HepG2 (cell line): ENCODE data around the gene CALML6. TPM values are rescaled to one million over a fixed set of nuclear protein-coding genes. Genes with fewer than 3 reads are reported as not detected.

Source experiments
- AHR ChIP-seq: IDR thresholded peaks from 2 replicates; pipeline ENCODE4 v1.6.1; 2018; ENCODE audit warnings: missing genetic modification reagents, missing compliant biosample characterization
- EEA1 ChIP-seq: sonication (generic); formaldehyde crosslinking; IDR thresholded peaks from 2 replicates; pipeline ENCODE4 v1.5.1; 2020; ENCODE audit warnings: mild to moderate bottlenecking, missing genetic modification reagents, borderline replicate concordance
- GLI4 ChIP-seq: sonication (generic); formaldehyde crosslinking; IDR thresholded peaks from 2 replicates; pipeline ENCODE4 v1.5.1; 2020; ENCODE audit warnings: missing genetic modification reagents, mild to moderate bottlenecking, moderate library complexity, borderline replicate concordance
- HNF4A ChIP-seq: sonication (generic); formaldehyde crosslinking; IDR thresholded peaks from 2 replicates; pipeline ENCODE4 v1.4.0; 2020; ENCODE audit warnings: missing genetic modification reagents
- IRF2 ChIP-seq: IDR thresholded peaks from 2 replicates; pipeline ENCODE4 v1.6.1; 2018; ENCODE audit warnings: missing genetic modification reagents, missing compliant biosample characterization
- LCORL ChIP-seq, 2 experiments: fragments of 450-650 bp in 1 of 2; sonication (generic) in 1 of 2; formaldehyde crosslinking in 1 of 2; IDR thresholded peaks; 2 replicates each; pipeline versions ENCODE4 v1.5.0 to v1.6.1; 2017 to 2020; ENCODE audit warnings: antibody characterized with exemption in 1 of 2, missing genetic modification reagents in 1 of 2
- POLR2AphosphoS2 ChIP-seq: IDR thresholded peaks from 2 replicates; pipeline ENCODE4 v1.6.1; 2011; ENCODE audit warnings: low read depth, low read length, improper control_type of control experiment
- SMARCC2 ChIP-seq: fragments of 450-650 bp; IDR thresholded peaks from 2 replicates; pipeline ENCODE4 v1.6.1; 2017; ENCODE audit warnings: antibody characterized with exemption, mild to moderate bottlenecking
- TARDBP ChIP-seq: sonication (generic); formaldehyde crosslinking; IDR thresholded peaks from 2 replicates; pipeline ENCODE4 v1.8.0; 2022; ENCODE audit warnings: mild to moderate bottlenecking, missing genetic modification reagents
- ZBTB26 ChIP-seq: IDR thresholded peaks from 2 replicates; pipeline ENCODE4 v1.6.1; 2016; ENCODE audit warnings: missing compliant biosample characterization, missing genetic modification reagents, borderline replicate concordance
- ZNF101 ChIP-seq: sonication (generic); formaldehyde crosslinking; IDR thresholded peaks from 2 replicates; pipeline ENCODE4 v1.4.0; 2020; ENCODE audit warnings: mild to moderate bottlenecking, low read depth, missing genetic modification reagents, borderline replicate concordance
- ZNF230 ChIP-seq: sonication (generic); formaldehyde crosslinking; IDR thresholded peaks from 2 replicates; pipeline ENCODE4 v1.4.0; 2020; ENCODE audit warnings: mild to moderate bottlenecking, missing genetic modification reagents
- ZNF251 ChIP-seq: sonication (generic); formaldehyde crosslinking; IDR thresholded peaks from 2 replicates; pipeline ENCODE4 v1.9.0; 2021; ENCODE audit warnings: mild to moderate bottlenecking, missing genetic modification reagents
- ZNF557 ChIP-seq: sonication (generic); formaldehyde crosslinking; IDR thresholded peaks from 2 replicates; pipeline ENCODE4 v1.4.0; 2020; ENCODE audit warnings: missing genetic modification reagents
- ZNF678 ChIP-seq: sonication (generic); formaldehyde crosslinking; IDR thresholded peaks from 2 replicates; pipeline ENCODE4 v1.4.0; 2020; ENCODE audit warnings: mild to moderate bottlenecking, missing genetic modification reagents
- ZNF788 ChIP-seq: sonication (generic); formaldehyde crosslinking; IDR thresholded peaks from 2 replicates; pipeline ENCODE4 v1.5.0; 2020; ENCODE audit warnings: mild to moderate bottlenecking, missing genetic modification reagents, borderline replicate concordance
- ZNF878 ChIP-seq: sonication (generic); formaldehyde crosslinking; IDR thresholded peaks from 2 replicates; pipeline ENCODE4 v1.8.1; 2023; ENCODE audit warnings: mild to moderate bottlenecking, missing genetic modification reagents, moderate library complexity
- ZNF883 ChIP-seq: sonication (generic); formaldehyde crosslinking; IDR thresholded peaks from 2 replicates; pipeline ENCODE4 v1.5.1; 2020; ENCODE audit warnings: mild to moderate bottlenecking, missing genetic modification reagents; ENCODE audit errors: not compliant biosample characterization
- ZSCAN25 ChIP-seq: sonication (generic); formaldehyde crosslinking; IDR thresholded peaks from 2 replicates; pipeline ENCODE4 v1.8.0; 2022; ENCODE audit warnings: mild to moderate bottlenecking, missing genetic modification reagents
- polyA plus RNA-seq, 8 experiments: library from polyadenylated mRNA; depleted of rRNA in 3 of 8; stranded (reverse) in 7 of 8; unstranded in 1 of 8; fragments of >200 nt; fragmentation: Illumina TruSeq in 4 of 8; extraction: Trizol in 4 of 8; gene quantifications; 2 replicates each; pipeline versions ENCODE4 v1.2.1 to v1.2.3, GENCODE V29; 2011 to 2016; ENCODE audit warnings: low read depth in 4 of 8, missing spikeins in 1 of 8, mixed read lengths in 1 of 8; ENCODE audit not compliant: insufficient read depth in 1 of 8
- total RNA-seq, 5 experiments: library from RNA; depleted of rRNA; stranded (reverse); fragments of >200 nt; fragmentation: Illumina TruSeq; extraction: Trizol; gene quantifications; 2 replicates each; pipeline ENCODE4 v1.2.3, GENCODE V29; 2016; ENCODE audit warnings: low read depth in 1 of 5
- TF ChIP-seq, protein P1 (sequence below): fragments of 450-650 bp; IDR thresholded peaks from 2 replicates; pipeline ENCODE4 v1.6.1; 2017
- TF ChIP-seq, protein P2 (sequence below): sonication (generic); formaldehyde crosslinking; IDR thresholded peaks from 2 replicates; pipeline ENCODE4 v1.4.0; 2020; ENCODE audit warnings: missing genetic modification reagents; ENCODE audit errors: not compliant biosample characterization
- TF ChIP-seq, protein P3 (sequence below): sonication (generic); formaldehyde crosslinking; IDR thresholded peaks from 2 replicates; pipeline ENCODE4 v1.4.0; 2020; ENCODE audit warnings: mild to moderate bottlenecking, missing genetic modification reagents

Gene CALML6
- total and polyA plus RNA-seq, 2 of the 13 experiments (the other 11 are each of a cell fraction or from before 2014, with no cell fraction given): 0.11 to 0.12 TPM

DNA sequence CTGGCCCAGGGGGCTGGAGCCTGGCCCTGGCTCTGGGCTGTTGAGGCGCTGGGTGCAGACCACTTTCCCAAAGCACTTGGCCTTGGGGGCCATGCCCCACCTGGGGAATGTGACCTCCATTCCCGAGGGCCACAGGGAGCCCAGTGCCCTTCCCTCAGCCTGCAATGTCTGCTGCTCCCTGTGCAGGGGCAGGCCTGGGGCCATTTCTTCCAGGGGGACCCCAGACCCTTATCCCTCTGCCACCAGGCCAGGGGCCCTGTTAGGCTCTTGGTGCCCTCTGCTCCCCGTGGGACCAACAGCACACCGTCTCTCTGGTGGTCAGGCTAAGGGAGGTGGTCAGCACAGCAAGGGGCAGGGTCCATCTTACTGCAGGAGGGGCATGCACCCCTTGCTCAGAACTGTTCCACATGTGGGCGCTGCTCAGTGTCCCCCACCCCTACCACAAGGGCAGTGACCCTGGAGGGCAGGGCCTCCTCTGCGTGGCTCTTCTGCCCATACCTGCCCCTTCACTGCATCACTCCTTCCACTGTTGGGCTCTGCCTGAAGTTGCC is 5.1 kb downstream of the CALML6 start (continued):
- TF ChIP-seq ZNF878 (CRISPR knock-in tag): no peak
- TF ChIP-seq, protein P1, sequence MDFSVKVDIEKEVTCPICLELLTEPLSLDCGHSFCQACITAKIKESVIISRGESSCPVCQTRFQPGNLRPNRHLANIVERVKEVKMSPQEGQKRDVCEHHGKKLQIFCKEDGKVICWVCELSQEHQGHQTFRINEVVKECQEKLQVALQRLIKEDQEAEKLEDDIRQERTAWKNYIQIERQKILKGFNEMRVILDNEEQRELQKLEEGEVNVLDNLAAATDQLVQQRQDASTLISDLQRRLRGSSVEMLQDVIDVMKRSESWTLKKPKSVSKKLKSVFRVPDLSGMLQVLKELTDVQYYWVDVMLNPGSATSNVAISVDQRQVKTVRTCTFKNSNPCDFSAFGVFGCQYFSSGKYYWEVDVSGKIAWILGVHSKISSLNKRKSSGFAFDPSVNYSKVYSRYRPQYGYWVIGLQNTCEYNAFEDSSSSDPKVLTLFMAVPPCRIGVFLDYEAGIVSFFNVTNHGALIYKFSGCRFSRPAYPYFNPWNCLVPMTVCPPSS: no peak
- TF ChIP-seq ZNF230: no peak; the same call in 1 of the 2 replicates
- no peak for TF ChIP-seq ZNF557 (CRISPR knock-in tag)
- TF ChIP-seq, protein P2, sequence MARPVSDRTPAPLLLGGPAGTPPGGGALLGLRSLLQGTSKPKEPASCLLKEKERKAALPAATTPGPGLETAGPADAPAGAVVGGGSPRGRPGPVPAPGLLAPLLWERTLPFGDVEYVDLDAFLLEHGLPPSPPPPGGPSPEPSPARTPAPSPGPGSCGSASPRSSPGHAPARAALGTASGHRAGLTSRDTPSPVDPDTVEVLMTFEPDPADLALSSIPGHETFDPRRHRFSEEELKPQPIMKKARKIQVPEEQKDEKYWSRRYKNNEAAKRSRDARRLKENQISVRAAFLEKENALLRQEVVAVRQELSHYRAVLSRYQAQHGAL (CRISPR knock-in tag): no peak
- 0 out of 2 replicates have a peak, but pooled peaks have one; percentile 67 for TF ChIP-seq ZNF788 (CRISPR knock-in tag)
- TF ChIP-seq SMARCC2: no peak
- 0 out of 2 replicates have a peak, but pooled peaks have one; percentile 21 for TF ChIP-seq ZNF101 (CRISPR knock-in tag)
- TF ChIP-seq POLR2AphosphoS2: no peak
- TF ChIP-seq EEA1 (CRISPR knock-in tag): peak; percentile 18; the same call in 1 of the 2 replicates
- 0 out of 2 replicates have a peak, but pooled peaks have one; percentile 41 for TF ChIP-seq ZNF678 (CRISPR knock-in tag)
- TF ChIP-seq IRF2 (CRISPR knock-in tag): no peak
- no peak for TF ChIP-seq TARDBP (CRISPR knock-in tag)
- TF ChIP-seq ZBTB26: no peak
- TF ChIP-seq ZNF251 (CRISPR knock-in tag): no peak
- no peak for TF ChIP-seq AHR (CRISPR knock-in tag)
- no peak for TF ChIP-seq ZSCAN25 (CRISPR knock-in tag)
- no peak for TF ChIP-seq ZNF883 (CRISPR knock-in tag)
- 0 out of 2 replicates have a peak, but pooled peaks have one; percentile 13 for TF ChIP-seq GLI4 (CRISPR knock-in tag)
- no peak for TF ChIP-seq HNF4A (CRISPR knock-in tag)
- no peak for TF ChIP-seq LCORL (IDR thresholded peaks at IDR 0.05)
- TF ChIP-seq LCORL (CRISPR knock-in tag; IDR thresholded peaks at IDR 0.05): no peak
- TF ChIP-seq, protein P3, sequence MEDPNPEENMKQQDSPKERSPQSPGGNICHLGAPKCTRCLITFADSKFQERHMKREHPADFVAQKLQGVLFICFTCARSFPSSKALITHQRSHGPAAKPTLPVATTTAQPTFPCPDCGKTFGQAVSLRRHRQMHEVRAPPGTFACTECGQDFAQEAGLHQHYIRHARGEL (CRISPR knock-in tag): peak; percentile 13; the same call in 1 of the 2 replicates
